NOMO-1 treated with dmso at 0.1 percent for 144 hours (cell line): Measurements from ENCODE around the gene THSD4.

ENCODE experiments used
- DNase-seq: peaks from one replicate; lab custom pipeline; 2025; ENCODE audit not compliant: unreplicated experiment; lab: John Stamatoyannopoulos, UW

Gene THSD4

GRCh38 chr15:71756599-71757352 is 641.5 kb downstream of the THSD4 start:
- DNase-seq, result no peak

DNA sequence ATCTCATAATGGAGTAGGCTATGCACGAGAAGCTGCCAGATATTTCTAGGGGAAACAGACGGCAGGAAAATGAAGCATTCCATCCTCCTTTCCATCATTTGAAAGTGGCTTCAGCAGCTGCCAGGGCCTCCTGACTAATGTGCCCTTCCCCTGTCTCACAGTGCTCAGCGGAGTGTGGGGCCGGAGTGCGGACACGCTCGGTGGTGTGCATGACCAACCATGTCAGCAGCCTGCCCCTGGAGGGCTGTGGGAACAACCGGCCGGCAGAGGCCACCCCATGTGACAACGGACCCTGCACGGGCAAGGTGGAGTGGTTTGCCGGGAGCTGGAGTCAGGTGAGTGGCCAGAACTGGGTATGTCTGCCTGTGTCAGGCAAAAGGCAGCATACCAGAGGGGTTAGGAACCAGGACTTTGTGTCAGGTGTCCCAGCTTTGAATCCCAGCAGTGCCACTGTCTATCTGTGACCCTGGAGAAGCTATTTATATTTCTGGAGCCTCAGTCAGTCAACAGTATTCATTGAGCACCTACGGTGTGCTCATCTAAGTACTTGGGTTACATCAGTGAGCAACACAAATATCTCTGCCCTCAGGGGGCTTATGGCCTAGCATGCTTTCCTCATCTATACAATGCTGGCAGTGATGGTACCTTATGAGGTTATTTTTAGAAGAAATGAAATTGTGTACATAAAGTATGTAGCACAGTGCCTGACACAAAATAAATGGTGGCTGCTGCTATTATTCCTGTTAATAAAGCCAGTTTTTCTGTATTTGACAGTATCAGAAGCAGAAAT is 642.7 kb downstream of the THSD4 start:
- DNase-seq, result no peak

DNA sequence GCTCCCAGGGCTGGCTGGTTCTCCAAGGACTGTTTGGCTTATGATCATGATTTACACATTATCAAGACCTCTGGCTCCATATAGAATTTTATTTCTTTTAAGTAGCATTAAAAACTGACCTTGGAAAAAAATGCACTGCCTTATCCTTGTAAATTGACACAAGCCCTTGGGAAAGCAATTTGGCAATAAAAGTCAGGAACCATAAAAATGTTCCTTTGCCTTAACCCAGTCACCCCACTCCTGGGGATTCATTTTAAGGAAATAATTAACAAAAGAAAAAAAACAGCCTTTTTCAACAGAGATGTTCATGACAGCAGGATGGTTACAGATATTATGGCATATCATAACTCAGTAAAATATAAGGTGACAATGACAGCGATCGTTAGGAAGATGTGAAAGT is 643.4 kb downstream of the THSD4 start:
- no peak for DNase-seq

DNA sequence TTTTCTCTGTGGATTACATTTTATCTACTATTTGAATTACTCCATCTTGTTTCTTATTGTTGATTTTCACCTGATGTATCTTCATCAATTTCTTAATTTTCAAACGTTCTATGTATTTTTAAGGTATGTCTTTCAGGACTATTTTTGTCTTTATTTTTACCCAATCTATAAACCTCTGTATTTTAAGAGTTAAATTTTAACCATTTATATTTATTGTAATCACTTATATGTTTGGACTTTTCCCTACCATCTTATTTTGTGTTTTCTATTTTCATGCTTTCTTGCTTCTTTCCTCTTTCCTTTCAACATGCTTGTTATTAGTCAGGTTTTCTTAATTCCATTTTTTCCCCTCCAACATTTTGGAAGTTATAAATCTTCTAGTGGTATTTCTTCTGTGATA is 645.6 kb downstream of the THSD4 start:
- no peak for DNase-seq

DNA sequence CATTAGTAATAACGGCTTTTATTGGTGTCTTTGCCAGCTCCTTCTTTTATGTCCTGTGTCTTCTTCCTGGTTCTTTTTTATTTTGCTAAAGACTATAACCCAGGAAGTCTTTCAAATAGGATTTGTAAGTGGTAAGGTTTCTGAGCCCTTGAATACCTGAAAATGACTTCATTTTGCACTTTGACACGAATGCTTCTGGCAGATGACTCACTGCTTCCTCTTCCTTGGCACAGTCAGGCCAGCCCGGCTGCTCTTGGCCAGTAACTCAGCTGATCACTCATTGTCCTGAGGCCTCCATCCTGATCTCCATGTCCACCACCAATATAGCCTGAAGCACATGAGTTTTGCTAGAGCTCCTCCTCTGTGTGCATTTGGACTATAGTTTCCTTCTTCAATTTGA is 646.4 kb downstream of the THSD4 start:
- no peak for DNase-seq

- DNase-seq, result no peak
Measured at GRCh38 chr15:71768184-71768583, 652.9 kb downstream of the THSD4 start.

DNA sequence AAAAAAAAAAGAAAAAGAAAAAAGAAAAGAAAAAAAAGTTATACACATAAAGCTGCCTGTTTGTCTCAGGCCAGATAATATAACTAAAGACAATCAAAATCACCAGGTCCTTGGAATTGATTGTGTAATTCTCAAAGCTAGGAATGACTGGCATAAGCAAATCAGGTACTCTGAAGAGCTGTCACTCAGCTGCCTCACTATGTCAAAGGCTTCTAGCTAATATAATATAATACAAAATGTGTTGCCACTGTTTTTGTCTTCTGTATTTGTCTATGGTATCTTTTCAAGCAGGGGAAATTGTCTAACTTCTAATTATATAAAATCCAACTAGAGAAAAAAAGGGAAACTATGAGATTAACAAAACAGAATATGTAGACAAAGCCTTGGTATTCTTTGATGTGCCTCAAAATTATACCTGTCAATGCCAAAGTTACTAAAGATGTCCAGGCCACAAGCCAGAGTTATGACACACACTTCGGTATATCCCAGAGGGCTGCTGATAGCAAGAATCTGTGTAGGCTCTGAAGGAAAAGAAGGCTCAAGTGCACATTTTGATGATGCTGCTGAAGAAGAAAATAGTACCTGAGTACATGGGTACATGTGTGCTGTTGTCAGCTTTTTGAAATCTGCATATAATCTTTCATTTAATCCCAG is 658.1 kb downstream of the THSD4 start:
- no peak for DNase-seq

DNA sequence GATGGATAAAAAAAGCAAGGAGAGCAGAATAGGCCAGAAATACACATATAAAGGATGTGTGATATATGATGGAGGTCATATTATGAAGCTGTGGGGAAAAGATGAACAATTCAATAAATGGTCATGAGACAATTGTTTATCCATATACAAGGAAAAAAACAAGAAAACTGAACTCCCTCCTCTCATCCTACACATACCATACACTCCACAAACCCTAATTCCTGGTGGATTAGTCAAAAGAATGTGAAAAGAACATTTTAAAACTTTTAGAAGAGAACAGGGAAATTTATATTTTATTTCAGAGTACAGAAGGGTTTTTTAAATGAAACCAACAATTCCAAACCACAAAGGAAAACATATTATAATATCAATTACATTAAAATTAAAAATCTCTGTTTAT is 660.6 kb downstream of the THSD4 start:
- no peak for DNase-seq

DNA sequence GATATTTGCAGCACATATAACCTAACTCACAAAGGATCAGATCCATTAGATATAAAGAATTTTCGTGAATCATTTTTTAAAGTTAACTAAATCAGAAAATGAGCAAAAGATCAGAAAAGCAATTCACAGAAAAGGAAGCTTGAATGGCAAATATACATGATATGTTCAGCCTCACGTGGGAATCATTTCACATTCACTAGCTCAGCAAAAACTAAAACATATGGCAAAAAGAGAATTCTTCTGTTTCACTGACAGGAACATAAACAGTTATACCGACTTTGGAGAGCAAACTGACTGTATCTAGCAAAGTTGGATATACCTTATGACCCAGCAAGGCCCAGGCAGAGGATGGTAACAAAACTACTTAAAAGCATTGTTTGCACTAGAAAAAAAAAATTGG is 661.0 kb downstream of the THSD4 start:
- no peak for DNase-seq

DNA sequence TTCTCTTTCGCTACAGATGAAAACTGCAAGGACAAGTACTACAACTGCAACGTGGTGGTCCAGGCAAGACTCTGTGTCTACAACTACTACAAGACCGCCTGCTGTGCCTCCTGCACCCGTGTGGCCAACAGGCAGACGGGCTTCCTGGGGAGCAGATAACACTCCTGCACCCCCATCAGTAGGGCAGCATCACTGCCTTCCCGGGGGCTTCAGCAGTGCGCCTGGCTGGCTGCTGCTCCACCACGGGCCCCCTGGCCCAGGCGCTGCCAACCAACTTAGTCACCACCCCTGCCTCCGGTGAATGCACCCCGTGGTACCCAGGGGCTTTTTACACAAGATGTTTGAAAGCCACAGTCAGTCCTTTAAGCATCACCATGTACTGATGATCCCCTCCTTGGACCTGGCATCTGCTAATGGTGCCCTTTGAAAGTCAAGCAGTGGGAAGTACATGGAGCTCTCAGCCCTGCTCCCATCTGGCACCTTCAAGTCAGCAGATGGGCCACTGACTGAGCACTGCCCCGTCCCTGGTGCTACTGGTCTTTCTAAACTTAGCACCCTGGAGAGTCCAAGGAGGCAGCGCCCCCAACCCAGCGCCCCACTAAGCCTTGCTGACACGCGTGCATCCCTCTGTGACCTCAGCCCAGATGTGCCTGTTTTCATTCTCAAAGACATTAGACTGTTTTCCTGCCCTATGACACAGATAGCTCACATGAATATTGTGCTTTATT is 662.1 kb downstream of the THSD4 start:
- DNase-seq, result no peak

- no peak for DNase-seq
Measured at GRCh38 chr15:71779073-71779797, 664.0 kb downstream of the THSD4 start.

DNA sequence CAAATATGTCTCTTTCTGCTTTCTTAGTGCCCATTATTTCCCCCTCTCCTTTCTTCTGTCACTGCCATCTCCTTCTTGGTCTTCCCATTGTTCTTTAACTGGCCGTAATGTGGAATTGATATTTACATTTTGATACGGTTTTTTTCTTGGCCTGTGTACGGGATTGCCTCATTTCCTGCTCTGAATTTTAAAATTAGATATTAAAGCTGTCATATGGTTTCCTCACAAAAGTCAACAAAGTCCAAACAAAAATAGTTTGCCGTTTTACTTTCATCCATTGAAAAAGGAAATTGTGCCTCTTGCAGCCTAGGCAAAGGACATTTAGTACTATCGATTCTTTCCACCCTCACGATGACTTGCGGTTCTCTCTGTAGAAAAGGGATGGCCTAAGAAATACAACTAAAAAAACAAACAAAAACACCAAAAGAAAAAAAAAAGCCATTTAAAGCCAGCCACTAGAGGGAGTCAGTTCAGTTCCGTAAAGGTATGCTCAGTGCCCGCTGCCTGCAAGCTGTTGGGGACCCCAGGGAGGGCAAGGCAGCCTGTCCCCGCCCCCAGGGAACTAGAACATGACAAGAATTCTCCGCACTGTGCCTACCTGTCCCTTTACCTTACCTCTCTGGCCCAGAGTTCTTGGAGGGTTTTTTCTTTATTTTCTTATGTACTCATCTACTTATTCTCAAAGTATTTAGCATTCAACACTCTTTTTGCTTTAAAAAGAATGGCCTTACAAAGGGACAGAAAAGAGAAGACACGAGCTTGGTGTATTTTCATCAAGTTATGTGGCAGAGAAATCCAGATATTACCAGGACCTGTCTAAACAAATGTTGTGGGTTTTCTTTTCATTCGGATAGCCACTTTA is 665.1 kb downstream of the THSD4 start:
- DNase-seq, result peak; percentile 25

DNA sequence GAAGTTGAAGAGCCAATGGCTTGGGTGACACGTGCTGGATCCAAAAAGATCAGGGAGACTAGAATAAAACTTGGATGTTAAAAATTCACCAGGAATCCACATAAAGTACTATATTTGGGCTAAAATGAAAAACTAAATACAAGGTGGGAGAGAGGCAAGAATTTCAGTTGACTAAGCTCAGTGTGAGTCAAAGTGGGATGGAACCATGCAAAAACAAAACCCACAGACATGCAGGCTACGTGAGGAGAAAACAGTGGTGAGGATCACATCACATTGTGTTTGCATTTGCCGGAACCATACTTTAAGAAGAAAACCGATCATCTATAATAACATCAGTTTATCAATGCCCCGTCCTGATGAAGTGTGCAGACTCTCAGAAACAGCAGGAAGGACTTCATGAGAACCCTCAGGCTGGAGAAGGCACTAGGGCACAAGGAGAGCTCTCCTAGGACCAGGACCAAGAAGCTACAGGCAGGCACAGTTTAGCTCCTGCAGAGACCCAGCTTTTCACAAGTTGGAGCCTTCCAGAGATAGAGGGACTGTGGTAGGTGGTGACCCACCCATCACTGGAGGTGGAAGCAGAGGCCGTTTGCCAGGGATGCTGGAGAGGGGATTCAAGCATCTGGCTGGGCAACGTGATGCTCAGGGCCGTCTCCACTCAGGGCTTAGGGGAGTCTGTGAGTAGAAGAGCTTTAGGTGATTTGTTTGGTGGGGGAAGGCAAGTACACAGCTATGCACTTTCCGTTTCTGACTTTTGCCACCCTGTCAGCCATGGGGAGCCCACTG is 666.1 kb downstream of the THSD4 start:
- DNase-seq, result no peak

GRCh38 chr15:71781965-71782265 is 666.6 kb downstream of the THSD4 start:
- DNase-seq, result no peak

- DNase-seq, result no peak
Measured at GRCh38 chr15:71782422-71783165, 667.3 kb downstream of the THSD4 start.

DNA sequence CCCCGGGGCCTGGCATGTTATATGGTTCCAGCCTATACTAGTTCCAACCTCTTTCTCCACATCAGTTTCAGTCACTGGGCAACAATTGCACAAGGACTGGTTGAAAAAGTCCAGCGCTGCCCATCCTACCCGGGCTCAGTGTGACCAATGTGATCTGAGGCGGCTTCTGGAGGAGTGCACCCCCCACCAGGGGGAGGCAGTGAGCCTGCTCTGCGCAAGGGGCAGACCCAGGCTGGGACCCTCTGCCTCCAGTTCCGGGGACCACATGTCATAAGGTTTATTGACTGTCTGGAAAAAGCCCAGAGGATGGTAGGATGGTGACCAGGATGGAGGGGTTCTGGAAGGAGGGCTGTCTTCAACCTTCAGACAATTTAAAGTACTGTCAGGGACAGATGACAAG is 669.4 kb downstream of the THSD4 start:
- DNase-seq, result no peak

DNA sequence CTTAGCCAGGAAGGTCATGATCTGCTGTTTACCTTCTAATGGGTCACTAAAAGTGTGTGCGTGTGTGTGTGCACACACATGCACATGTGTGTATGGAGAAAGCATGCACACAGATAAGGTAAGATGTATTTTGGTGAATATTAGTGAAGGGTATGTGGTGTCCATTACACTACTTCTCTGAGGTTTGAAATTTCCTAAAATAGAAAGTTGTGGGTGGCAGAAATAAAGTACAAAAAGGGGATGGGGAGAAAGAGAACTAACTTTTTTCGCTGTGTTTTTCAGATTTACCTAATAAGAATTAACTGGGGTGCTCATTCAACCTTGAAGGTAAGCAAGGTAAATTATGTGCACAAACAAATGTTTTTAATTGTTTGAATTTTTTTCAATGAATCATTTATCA is 670.7 kb downstream of the THSD4 start:
- DNase-seq, result no peak

DNA sequence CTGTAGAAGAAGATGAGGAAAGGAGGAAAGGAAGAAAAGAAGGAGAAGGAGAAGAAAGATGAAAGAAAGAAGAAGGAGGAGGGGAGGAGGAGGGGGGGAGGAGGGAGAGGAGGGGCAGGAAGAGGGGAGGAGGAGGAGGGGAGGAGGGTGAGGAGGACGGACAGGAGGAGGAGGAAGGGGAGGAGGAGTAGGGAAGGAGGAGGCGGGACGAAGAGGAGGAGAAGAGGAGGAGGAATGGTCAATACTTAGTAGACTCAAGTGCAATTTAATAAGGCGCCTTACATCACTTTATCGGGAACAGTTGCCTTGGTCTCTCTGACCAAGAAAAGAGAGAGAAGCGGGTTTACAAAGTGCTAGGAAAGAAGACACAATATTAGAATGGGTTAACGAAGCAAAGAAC is 671.4 kb downstream of the THSD4 start:
- DNase-seq, result no peak
